Measurements from ENCODE around the gene RNF8. TPM values are rescaled to one million over a fixed set of nuclear protein-coding genes. Genes with fewer than 3 reads are reported as not detected.

RNF8 gene
- total RNA-seq, 1 donor from 2014 or later, result 18.3 TPM

DNA sequence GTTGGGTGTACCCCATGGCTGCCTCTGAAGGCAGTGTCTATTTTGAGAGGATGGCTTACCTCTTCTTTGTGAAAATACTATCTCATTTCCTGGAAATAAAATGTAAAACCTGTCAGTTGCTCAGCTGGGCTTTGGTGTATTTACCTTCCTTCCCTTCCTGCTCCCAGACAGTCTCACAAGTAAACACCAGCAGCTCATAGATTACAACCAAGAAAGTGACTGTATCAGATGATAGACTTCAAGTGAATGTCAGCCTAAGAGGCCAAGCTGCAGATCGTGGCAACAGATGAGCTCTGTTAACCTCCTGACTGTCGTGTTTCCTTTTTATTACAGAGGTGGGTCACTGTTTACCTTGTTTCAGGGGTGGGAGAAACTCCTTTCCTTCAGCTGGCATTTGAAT, 37.3 kb downstream of the RNF8 start:
- TF ChIP-seq, protein P1, sequence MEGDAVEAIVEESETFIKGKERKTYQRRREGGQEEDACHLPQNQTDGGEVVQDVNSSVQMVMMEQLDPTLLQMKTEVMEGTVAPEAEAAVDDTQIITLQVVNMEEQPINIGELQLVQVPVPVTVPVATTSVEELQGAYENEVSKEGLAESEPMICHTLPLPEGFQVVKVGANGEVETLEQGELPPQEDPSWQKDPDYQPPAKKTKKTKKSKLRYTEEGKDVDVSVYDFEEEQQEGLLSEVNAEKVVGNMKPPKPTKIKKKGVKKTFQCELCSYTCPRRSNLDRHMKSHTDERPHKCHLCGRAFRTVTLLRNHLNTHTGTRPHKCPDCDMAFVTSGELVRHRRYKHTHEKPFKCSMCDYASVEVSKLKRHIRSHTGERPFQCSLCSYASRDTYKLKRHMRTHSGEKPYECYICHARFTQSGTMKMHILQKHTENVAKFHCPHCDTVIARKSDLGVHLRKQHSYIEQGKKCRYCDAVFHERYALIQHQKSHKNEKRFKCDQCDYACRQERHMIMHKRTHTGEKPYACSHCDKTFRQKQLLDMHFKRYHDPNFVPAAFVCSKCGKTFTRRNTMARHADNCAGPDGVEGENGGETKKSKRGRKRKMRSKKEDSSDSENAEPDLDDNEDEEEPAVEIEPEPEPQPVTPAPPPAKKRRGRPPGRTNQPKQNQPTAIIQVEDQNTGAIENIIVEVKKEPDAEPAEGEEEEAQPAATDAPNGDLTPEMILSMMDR (IDR thresholded peaks at IDR 0.05), result no peak
- Mint-ChIP-seq H3K4me1 (ENCODE audit: unreplicated experiment) (no peaks in the 10 kb centered on the region), H3K36me3 (ENCODE audit: unreplicated experiment) (peaks cover 14% of the 10 kb centered on the region), H3K4me3 (ENCODE audit: unreplicated experiment) (no peak overlapping the region), H3K27ac (ENCODE audit: unreplicated experiment) (no peak overlapping the region), H3K9me3 (ENCODE audit: unreplicated experiment) (no peaks in the 10 kb centered on the region), H3K27me3 (ENCODE audit: unreplicated experiment) (no peaks in the 10 kb centered on the region)
- no peak for DNase-seq (ENCODE audit: extremely low spot score, unreplicated experiment)

DNA sequence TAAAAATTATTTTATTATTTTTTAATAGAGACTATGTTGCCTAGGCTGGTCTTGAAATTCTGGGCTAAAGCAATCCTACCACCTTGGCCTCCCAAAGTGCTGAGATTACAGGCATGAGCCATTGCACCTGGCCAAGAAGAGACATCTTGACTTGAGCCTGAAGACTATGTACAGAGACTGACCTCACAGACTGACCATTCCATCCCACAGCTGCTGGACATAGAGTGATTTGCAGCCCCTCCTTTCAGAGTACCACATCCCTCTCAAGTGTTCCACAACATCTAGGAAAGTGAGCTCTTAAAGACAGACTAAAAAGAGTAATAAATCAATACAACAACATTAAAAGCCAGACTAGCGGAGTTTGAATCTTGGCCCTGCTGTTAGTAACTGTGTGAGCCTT, 39.0 kb downstream of the RNF8 start:
- Mint-ChIP-seq H3K27me3 (ENCODE audit: unreplicated experiment) (no peaks in the 10 kb centered on the region), H3K4me1 (ENCODE audit: unreplicated experiment) (no peaks in the 10 kb centered on the region), H3K36me3 (ENCODE audit: unreplicated experiment) (peaks cover 11% of the 10 kb centered on the region), H3K4me3 (ENCODE audit: unreplicated experiment) (no peak overlapping the region), H3K27ac (ENCODE audit: unreplicated experiment) (no peak overlapping the region), H3K9me3 (ENCODE audit: unreplicated experiment) (no peaks in the 10 kb centered on the region)
- no peak for DNase-seq (ENCODE audit: extremely low spot score, unreplicated experiment)
- TF ChIP-seq, protein P1 (IDR thresholded peaks at IDR 0.05), result no peak

DNA sequence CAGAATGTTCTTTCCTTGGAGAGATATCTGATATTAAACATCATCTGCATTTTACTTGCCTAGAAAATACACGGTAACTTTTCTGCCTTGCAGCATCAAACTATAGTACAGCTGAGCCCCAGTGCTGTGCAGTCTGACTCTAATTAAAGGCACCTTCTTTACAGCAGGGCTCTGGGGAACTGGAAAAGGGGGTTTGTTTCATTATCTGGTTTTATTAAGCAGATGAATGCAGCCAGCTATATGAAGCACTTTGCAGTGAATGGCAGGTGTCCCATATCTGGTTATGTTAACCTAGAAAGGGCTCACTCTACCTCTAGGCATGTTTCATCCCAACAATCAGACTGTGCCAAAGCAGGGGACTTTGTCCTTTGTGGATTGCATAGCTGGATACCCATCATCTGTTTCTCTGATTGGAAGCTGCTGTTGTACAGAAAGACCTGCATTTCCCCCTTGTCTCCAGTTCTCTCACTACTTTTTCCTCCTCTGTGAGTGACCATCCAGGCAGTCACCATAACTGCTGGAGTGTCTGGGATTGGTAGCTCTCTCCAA, 39.7 kb downstream of the RNF8 start:
- Mint-ChIP-seq H3K9me3 (ENCODE audit: unreplicated experiment) (no peaks in the 10 kb centered on the region), H3K36me3 (ENCODE audit: unreplicated experiment) (peaks cover 11% of the 10 kb centered on the region), H3K4me1 (ENCODE audit: unreplicated experiment) (no peaks in the 10 kb centered on the region), H3K27me3 (ENCODE audit: unreplicated experiment) (peaks cover 4% of the 10 kb centered on the region), H3K4me3 (ENCODE audit: unreplicated experiment) (no peak overlapping the region), H3K27ac (ENCODE audit: unreplicated experiment) (no peak overlapping the region)
- TF ChIP-seq, protein P1 (IDR thresholded peaks at IDR 0.05), result no peak
- DNase-seq (ENCODE audit: extremely low spot score, unreplicated experiment), result no peak

GRCh38 chr6:37396571-37397180, 42.9 kb downstream of the RNF8 start:
- no peak overlapping the region for H3K27ac Mint-ChIP-seq (ENCODE audit: unreplicated experiment)
- H3K4me1 Mint-ChIP-seq (ENCODE audit: unreplicated experiment), result no peaks in the 10 kb centered on the region
- DNase-seq (ENCODE audit: extremely low spot score, unreplicated experiment), result no peak
- peaks cover 5% of the 10 kb centered on the region for H3K36me3 Mint-ChIP-seq (ENCODE audit: unreplicated experiment)
- TF ChIP-seq, protein P1 (IDR thresholded peaks at IDR 0.05), result no peak
- H3K9me3 Mint-ChIP-seq (ENCODE audit: unreplicated experiment), result no peaks in the 10 kb centered on the region
- H3K27me3 Mint-ChIP-seq (ENCODE audit: unreplicated experiment), result peaks cover 19% of the 10 kb centered on the region
- no peak overlapping the region for H3K4me3 Mint-ChIP-seq (ENCODE audit: unreplicated experiment)

- peaks cover 3% of the 10 kb centered on the region for H3K36me3 Mint-ChIP-seq (ENCODE audit: unreplicated experiment)
- no peak overlapping the region for H3K27ac Mint-ChIP-seq (ENCODE audit: unreplicated experiment)
- TF ChIP-seq, protein P1 (IDR thresholded peaks at IDR 0.05), result no peak
- H3K27me3 Mint-ChIP-seq (ENCODE audit: unreplicated experiment), result peaks cover 28% of the 10 kb centered on the region
- no peaks in the 10 kb centered on the region for H3K9me3 Mint-ChIP-seq (ENCODE audit: unreplicated experiment)
- H3K4me1 Mint-ChIP-seq (ENCODE audit: unreplicated experiment), result no peaks in the 10 kb centered on the region
- peak; percentile 27 for DNase-seq (ENCODE audit: extremely low spot score, unreplicated experiment)
- no peak overlapping the region for H3K4me3 Mint-ChIP-seq (ENCODE audit: unreplicated experiment)
Measured at GRCh38 chr6:37399131-37399530, 45.3 kb downstream of the RNF8 start.
